ENCODE results near the gene NRDE2. TPM values are rescaled to one million over a fixed set of nuclear protein-coding genes. Genes with fewer than 3 reads are reported as not detected.

Gene NRDE2
- total RNA-seq, 1 experiment from 2014 or later = 16.5 TPM

DNA sequence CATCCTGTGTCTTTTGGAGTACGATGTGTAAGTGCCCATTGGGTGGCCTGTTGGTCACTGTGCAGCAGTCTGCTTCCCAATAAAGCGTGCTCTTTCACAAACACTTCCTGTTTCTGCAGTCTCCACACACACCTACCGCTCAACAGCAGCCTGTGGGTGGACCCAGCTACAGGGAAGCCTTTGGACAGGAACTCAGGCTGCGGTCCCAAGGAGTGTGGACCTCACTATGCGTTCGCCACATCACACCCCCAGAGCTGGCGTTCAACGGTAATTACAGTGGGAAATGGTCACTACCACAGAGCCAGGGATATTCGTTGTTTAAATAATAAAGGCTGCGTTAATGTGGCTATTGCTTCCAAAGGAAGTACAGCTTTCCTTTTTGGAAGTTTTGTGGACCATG, 59.2 kb downstream of the NRDE2 start:
- ATAC-seq (no peak), DNase-seq (ENCODE audit: low read depth, low spot score) (no peak)
- H3K4me1 ChIP-seq (ENCODE audit: control insufficient read depth, insufficient read depth, low read length) = no peaks in the 10 kb centered on the region
- H3K27ac ChIP-seq (ENCODE audit: low read length) = no peak overlapping the region
- in situ Hi-C loops (cut with HindIII; ENCODE audit: low pct_unique_long_range_greater_than_20kb, low sequenced_read_pairs) (no loop called here), intact Hi-C loops (cut with micrococcal nuclease; ENCODE audit: unreplicated experiment) (no loop called here)
- no TSS peak for BruUV-seq (replicated peaks)
- no peaks in the 10 kb centered on the region for H3K9me3 ChIP-seq (ENCODE audit: control insufficient read depth, insufficient read depth, low read depth, low read length)
- H3K27me3 ChIP-seq (ENCODE audit: control insufficient read depth, insufficient read depth, low read length) = no peaks in the 10 kb centered on the region
- ChIA-PET CTCF (no interaction called here), POLR2A (interaction anchor here (0.6 kb wide), 1 partner anchor 456 kb away, joined by 3 read pairs; no protein-coding TSS in a partner anchor)
- H3K4me3 ChIP-seq (ENCODE audit: low read depth in 2 of 2, low read length in 2 of 2) = no peak overlapping the region
- H3K36me3 ChIP-seq (ENCODE audit: control insufficient read depth, insufficient read depth, low read length) = peaks cover 21% of the 10 kb centered on the region
- no peak for TF ChIP-seq SIN3A (IDR thresholded peaks at IDR 0.05; ENCODE audit: borderline replicate concordance, insufficient read depth, low read depth, low read length)
- TF ChIP-seq CTCF (IDR thresholded peaks at IDR 0.05) = no peak
- TF ChIP-seq POLR2AphosphoS5 (IDR thresholded peaks at IDR 0.05; ENCODE audit: low read depth, low read length) = no peak

GRCh38 chr14:90268420-90268819, 63.3 kb downstream of the NRDE2 start:
- no peak for ATAC-seq
- H3K27ac ChIP-seq (ENCODE audit: low read length) = no peak overlapping the region
- TF ChIP-seq, protein P1, sequence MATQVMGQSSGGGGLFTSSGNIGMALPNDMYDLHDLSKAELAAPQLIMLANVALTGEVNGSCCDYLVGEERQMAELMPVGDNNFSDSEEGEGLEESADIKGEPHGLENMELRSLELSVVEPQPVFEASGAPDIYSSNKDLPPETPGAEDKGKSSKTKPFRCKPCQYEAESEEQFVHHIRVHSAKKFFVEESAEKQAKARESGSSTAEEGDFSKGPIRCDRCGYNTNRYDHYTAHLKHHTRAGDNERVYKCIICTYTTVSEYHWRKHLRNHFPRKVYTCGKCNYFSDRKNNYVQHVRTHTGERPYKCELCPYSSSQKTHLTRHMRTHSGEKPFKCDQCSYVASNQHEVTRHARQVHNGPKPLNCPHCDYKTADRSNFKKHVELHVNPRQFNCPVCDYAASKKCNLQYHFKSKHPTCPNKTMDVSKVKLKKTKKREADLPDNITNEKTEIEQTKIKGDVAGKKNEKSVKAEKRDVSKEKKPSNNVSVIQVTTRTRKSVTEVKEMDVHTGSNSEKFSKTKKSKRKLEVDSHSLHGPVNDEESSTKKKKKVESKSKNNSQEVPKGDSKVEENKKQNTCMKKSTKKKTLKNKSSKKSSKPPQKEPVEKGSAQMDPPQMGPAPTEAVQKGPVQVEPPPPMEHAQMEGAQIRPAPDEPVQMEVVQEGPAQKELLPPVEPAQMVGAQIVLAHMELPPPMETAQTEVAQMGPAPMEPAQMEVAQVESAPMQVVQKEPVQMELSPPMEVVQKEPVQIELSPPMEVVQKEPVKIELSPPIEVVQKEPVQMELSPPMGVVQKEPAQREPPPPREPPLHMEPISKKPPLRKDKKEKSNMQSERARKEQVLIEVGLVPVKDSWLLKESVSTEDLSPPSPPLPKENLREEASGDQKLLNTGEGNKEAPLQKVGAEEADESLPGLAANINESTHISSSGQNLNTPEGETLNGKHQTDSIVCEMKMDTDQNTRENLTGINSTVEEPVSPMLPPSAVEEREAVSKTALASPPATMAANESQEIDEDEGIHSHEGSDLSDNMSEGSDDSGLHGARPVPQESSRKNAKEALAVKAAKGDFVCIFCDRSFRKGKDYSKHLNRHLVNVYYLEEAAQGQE (IDR thresholded peaks at IDR 0.05; ENCODE audit: insufficient read depth in 1 of 2, low read depth in 2 of 2, low read length in 1 of 2) = no peak
- TF ChIP-seq TCF7L2 (IDR thresholded peaks at IDR 0.05; ENCODE audit: low read depth, low read length) = no peak
- TF ChIP-seq SIN3A (IDR thresholded peaks at IDR 0.05; ENCODE audit: borderline replicate concordance, insufficient read depth, low read depth, low read length) = no peak
- no peak for TF ChIP-seq CTCF (IDR thresholded peaks at IDR 0.05)
- no peaks in the 10 kb centered on the region for H3K9me3 ChIP-seq (ENCODE audit: control insufficient read depth, insufficient read depth, low read depth, low read length)
- H3K4me1 ChIP-seq (ENCODE audit: control insufficient read depth, insufficient read depth, low read length) = no peaks in the 10 kb centered on the region
- H3K27me3 ChIP-seq (ENCODE audit: control insufficient read depth, insufficient read depth, low read length) = no peaks in the 10 kb centered on the region
- intact Hi-C loops (cut with micrococcal nuclease; ENCODE audit: unreplicated experiment) (no loop called here), in situ Hi-C loops (cut with HindIII; ENCODE audit: low pct_unique_long_range_greater_than_20kb, low sequenced_read_pairs) (no loop called here)
- CTCF ChIA-PET = no interaction called here
- peaks cover 27% of the 10 kb centered on the region for H3K36me3 ChIP-seq (ENCODE audit: control insufficient read depth, insufficient read depth, low read length)
- no peak overlapping the region for H3K4me3 ChIP-seq (ENCODE audit: low read depth in 2 of 2, low read length in 2 of 2)
- BruUV-seq (replicated peaks) = no TSS peak
- POLR2A ChIA-PET = no interaction called here
- no peak for DNase-seq (ENCODE audit: low read depth, low spot score)
